ENCODE results near the gene PRPF6. TPM values are rescaled to one million over a fixed set of nuclear protein-coding genes. Genes with fewer than 3 reads are reported as not detected.

Gene PRPF6
- total RNA-seq, 1 donor from 2014 or later = 42.4 TPM

- DNase-seq (ENCODE audit: low read depth) = no peak
Observed at GRCh38 chr20:64075556-64075955, 94.6 kb downstream of the PRPF6 start.

DNA sequence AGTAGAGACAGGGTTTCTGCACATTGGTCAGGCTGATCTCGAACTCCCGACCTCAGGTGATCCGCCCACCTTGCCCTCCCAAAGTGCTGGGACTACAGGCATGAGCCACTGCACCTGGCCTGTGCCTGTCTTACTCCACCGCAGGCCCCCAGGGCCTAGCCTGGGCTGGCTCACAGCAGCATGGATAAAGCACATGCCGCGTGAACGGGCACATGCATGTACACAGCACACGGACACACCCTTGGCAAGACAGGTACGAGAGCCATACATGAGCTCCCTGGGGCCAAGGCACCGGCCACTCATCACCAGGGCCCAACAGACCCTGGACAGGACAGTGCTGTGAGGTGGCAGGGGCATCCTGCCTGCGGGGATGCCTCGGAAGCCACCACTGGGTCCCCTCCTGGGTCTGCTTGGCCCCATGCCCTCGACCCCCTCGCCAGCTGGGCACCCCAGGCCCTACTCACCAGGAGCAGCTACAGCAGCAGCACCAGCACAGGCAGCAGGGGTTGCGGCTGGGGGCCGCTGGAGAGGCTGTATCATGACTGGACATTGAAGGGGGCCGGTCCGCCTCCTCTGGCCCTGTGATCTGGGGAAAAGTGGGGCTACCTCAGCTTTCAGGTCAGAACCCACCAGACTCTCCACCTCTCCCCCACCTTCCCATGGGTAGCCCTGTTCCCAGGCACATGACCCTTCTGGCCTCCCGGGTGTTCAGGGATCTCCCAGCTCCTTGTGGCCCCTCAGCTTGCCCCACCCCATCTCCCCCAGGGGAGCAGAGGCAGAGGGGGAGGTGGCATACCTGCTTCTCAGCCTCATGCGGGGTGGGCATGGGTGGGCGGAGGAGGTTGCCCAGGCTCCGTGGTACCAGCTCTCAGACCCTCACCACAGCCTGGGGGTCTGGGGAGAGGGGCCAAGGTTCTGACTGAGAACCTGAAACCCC is 95.4 kb downstream of the PRPF6 start:
- DNase-seq (ENCODE audit: low read depth) = no peak

DNA sequence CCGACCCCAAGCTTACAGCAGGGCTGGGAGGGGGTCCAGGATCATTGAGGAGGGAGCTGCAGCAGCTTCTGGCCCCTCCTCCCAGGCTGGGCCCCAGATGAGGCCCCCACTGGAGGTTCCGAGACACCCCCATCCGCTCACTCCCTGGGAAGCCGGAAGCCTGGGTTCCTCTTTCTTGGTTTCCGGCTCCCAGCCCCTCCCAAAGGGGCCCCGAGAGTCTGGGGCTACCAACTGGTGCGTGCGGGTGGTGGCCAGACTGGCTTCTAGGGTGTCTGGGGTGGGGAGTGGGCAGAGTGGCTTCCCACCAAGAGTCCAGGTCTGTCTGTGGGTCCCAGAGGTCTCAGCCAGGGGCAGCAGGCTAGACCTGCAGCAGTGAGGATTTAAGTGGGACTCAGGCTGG is 96.2 kb downstream of the PRPF6 start:
- no peak for DNase-seq (ENCODE audit: low read depth)

DNA sequence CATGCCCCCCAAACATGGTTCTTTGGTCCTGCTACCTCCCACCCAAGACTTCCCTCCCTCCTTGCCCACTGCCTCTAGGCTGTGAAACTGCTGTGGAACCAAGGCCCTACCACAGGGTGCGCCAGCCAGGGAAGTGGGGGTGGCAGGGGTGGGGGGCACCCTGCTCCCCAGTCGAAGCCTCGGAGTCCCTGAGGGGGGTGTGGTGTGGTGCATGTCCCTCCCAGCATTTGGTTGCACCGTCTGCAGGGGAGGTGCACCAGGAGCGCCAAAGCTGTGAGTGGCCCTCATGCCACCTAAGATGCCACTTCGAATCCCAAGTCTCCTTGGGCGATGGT is 96.6 kb downstream of the PRPF6 start:
- DNase-seq (ENCODE audit: low read depth) = no peak

DNA sequence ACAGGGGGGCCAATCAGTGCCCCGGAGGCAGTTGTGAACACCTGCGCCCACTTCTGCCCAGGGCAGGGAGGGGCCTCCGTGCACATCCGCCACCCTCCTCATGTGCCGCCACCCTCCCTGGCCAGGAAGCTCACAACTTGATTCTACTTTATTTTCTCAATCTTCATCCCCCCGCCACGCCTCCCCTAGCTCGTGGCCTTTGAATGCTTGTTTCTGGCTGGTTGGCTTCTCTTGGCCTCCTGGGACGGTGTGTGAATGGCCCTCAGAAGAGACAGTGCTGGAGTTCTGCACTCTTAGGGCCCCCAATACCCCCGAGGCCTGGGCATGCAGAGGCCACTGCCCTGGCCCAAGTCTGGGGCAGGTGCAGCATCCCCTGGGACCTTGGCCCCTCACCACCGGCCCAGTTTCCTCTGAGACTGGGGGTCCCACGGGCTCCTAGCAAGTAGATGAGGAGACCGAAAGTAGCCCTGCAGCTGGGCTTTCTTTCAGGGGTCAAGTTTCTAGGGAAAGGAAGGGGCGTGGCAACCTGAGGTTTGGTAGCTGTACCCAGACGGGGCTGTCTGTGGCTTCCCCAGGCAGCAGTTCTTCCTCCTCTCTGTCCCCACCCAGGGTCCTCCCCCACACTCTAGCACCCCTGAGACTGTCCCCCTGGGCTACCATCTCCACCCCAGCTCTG is 97.1 kb downstream of the PRPF6 start:
- peak; percentile 34 for DNase-seq (ENCODE audit: low read depth)

DNA sequence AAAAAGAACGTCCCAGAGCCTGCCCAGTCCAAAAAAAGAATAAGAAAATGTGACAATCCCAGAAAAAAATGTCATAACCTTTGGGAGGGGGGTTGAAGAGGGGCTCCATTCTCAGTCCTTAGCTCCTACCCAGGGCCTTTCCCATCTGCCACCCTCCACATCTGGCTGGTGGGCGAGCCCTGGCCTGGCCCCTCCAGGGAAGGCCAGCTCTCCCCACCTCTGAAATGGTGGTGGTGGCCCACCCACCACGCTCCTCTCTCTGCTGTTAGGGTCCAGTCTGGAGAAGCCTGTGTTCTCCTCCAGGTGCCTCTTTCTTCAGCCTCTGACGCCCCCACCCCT is 98.0 kb downstream of the PRPF6 start:
- DNase-seq (ENCODE audit: low read depth) = no peak

DNA sequence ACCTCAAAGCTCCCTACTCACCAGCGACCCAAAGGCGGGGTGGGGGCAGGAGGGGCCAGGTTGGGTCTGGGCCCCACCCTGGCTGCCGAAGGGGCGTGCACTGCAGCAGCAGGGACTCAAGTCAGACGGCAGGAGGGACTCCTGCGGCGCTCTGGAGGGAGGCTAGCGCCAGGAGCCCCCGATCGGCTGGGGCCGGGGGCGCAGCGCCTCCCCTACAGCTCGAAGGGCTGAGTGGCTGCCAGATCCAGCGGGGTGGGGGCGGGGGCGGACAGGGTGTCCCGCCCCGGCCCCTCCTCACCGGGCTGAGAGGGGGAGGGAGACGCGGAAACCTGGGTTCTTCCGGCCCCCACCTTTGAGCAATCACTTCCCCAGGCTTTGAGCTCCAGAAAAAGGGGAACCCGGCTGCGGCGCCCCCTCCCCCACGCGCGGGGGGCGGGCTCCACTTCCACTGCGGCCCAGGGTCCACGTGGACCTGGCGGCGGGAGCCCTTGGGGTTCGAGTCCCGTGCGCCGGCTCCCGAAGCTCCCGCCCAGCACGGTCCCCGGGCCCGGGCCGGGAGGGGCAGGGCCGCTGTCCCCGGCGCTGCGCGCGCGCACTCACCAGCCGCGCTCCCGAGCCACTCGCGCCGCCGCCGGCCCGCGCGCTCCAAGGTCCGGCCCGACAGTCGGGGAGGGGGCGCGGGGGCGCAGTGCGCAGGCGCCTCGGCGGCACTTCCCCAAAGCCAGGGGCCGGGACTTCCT is 98.5 kb downstream of the PRPF6 start, which contains the start of gene RGS19:
RGS19 (minus strand) TSS at position 246 of the 740 bp plus-strand sequence. CDS start 2,632 bp downstream, outside the sequence.
- peak; percentile 67 for DNase-seq (ENCODE audit: low read depth)

DNA sequence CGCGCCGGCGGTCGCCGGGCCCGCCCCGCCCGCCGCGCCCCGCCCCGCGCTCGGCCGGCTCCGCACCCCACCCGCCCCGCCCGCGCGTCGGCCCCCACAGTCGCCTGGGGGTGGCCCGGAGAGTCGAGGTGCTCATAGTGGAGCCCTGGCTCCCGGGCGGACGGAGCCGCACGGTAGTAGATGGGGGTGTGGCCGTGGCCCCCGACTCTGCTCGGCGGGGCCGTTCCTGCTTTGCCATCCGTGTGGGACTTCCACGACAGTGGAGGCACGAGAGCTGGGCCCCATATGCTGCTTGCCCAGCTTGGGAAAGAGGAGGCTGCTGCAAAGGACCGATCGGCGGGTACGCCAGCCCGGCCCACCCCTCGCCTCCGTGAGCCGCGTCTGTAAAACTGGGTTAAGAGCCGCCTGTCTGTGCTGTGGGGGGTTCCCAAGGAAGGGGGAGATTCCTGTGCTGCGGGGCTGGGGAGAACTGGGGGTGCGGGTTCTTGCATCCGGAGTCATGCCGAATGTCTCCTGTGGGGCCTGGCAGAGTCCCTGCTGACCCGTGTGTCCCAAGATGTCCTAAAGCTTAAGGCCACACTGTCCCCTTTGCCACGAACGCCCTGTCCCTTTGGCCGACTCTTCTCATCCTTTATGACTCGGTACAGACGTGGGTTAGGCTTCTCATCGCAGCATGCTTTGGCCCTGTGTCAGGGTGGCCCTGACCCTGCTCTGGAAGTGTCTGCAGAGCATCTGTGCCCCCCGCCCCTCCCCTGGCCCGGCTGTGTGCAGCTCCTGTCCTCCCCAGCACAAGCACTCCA is 99.3 kb downstream of the PRPF6 start, which contains the start of gene OPRL1:
OPRL1 (plus strand) TSS at position 70 of the 800 bp plus-strand sequence. CDS start 12,639 bp downstream, outside the sequence.
- peak; percentile 22 for DNase-seq (ENCODE audit: low read depth)

GRCh38 chr20:64080813-64081623 is 100.1 kb downstream of the PRPF6 start:
- DNase-seq (ENCODE audit: low read depth) = no peak

DNA sequence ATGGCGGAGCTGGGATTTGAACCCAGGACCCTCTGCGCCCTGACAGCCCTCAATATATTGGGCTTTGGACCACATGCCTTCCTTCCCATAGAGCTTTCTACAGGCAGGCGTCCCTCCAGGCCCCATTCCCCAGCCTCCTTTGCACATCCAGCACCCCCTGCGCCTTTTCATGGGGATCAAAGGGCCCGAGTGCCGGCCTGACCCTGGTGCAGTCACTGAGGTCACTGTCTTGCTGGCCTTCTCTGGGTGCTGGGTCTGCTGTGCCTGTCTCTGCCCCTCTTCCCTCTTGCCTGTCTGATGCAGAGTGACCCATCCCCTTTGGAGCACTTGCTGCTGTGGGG is 100.7 kb downstream of the PRPF6 start:
- DNase-seq (ENCODE audit: low read depth) = no peak

DNA sequence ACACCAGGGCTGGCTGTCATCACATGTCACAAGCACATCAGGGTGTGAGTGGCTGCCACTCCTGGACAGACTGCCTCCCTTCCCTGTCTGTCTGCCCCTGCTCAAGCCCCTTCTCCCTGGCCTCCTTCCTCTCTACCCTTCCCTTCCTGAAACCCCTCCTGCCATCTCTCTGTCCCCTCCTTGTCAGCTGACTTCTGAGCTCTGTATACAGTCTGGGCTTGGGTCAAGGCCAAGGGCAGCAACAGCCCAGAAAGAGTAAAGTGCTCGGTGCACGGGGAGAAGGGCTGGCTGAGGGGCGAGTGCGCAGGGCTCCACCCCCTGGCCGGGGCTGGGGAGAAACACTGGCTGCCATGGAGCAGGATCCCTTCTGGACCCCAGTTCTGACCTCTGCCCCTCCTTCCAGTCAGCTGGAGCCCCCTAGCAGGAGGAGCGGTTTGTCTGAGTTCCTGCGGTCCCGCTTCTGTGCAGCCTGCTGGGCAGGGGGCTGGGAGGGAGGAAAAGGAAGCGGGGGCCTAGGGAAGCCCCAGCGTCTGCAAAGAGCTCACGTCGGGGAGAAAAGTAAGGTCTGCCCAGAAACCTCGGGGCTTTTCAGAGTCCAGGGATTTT is 101.3 kb downstream of the PRPF6 start:
- DNase-seq (ENCODE audit: low read depth) = no peak

MicroRNAs within 50 kb of the gene (microRNA counts, 767-probe panel; counts per million panel counts)
- not detected for microRNA hsa-miR-1914-5p
- not detected for microRNA hsa-miR-647

Small RNA genes lying within 50 kb of the gene (microRNA-seq; reads per million reads assigned to microRNA genes)
- 0.97 reads per million for gene MIR1914
- not detected for gene MIR647
- 0.48 reads per million for gene MIR6813

Other genes with a start within 250 kb of the PRPF6 start
- 9.4 and 13.6 TPM in 2 replicates for gene LIME1, start 244.5 kb upstream of the PRPF6 start, total RNA-seq
- gene SLC2A4RG, start 241.4 kb upstream of the PRPF6 start, total RNA-seq = 96.8 and 104 TPM in 2 replicates
- 19.6 and 20.9 TPM in 2 replicates for gene ZBTB46, start 149.9 kb upstream of the PRPF6 start, total RNA-seq
- gene ABHD16B, start 119.6 kb upstream of the PRPF6 start, total RNA-seq = not detected in 2 replicates
- gene TPD52L2, start 115.9 kb upstream of the PRPF6 start, total RNA-seq = 94.4 and 99.0 TPM in 2 replicates
- gene DNAJC5, start 86.0 kb upstream of the PRPF6 start, total RNA-seq = 49.3 and 60.7 TPM in 2 replicates
- gene UCKL1, start 24.7 kb upstream of the PRPF6 start, total RNA-seq = 19.9 and 22.3 TPM in 2 replicates
- gene ZNF512B, start 11.2 kb upstream of the PRPF6 start, total RNA-seq = 17.8 and 23.2 TPM in 2 replicates
- gene SAMD10, start 1.5 kb upstream of the PRPF6 start, total RNA-seq = 1.1 and 9.2 TPM in 2 replicates
- 0.45 and 0.47 TPM in 2 replicates for gene C20orf204, start 55.0 kb downstream of the PRPF6 start, total RNA-seq
- not detected in 2 replicates for gene SOX18, start 68.5 kb downstream of the PRPF6 start, total RNA-seq
- gene TCEA2, start 82.1 kb downstream of the PRPF6 start, total RNA-seq = 18.9 and 21.6 TPM in 2 replicates
- 10.7 and 16.4 TPM in 2 replicates for gene RGS19, start 98.4 kb downstream of the PRPF6 start, total RNA-seq
- gene OPRL1, start 99.0 kb downstream of the PRPF6 start, total RNA-seq = 1.0 and 1.1 TPM in 2 replicates
- 0.24 TPM in 1 of 2 replicates, not detected in the other for gene LKAAEAR1, start 103.3 kb downstream of the PRPF6 start, total RNA-seq
- gene NPBWR2, start 126.4 kb downstream of the PRPF6 start, total RNA-seq = not detected in 2 replicates
- not detected in 2 replicates for gene MYT1, start 183.3 kb downstream of the PRPF6 start, total RNA-seq